ENCODE results near the gene METTL13.

The METTL13 gene

GRCh38 chr1:171841931-171842761 lies 60.7 kb downstream of the METTL13 start:
- peak overlapping the region; percentile 70 for H3K4me3 ChIP-seq (ENCODE audit: low read depth, low read length)

- no peak overlapping the region for H3K4me3 ChIP-seq (ENCODE audit: low read depth, low read length)
Measured at GRCh38 chr1:171844381-171844780, 62.9 kb downstream of the METTL13 start.

GRCh38 chr1:171845998-171846397 lies 64.5 kb downstream of the METTL13 start:
- no peak overlapping the region for H3K4me3 ChIP-seq (ENCODE audit: low read depth, low read length)

All from iPS-11a (cell line).